ENCODE data around the gene PLCD1.

- TF ChIP-seq CTCF (IDR thresholded peaks at IDR 0.05) (no peak), POLR2A (IDR thresholded peaks at IDR 0.05) (no peak)
These were observed 16.6 kb upstream of the PLCD1 start for GRCh38 chr3:38046027-38046426.

Measured in uterus (tissue), 2 donors.